ENCODE results near the gene GREB1.

GREB1 gene

DNA sequence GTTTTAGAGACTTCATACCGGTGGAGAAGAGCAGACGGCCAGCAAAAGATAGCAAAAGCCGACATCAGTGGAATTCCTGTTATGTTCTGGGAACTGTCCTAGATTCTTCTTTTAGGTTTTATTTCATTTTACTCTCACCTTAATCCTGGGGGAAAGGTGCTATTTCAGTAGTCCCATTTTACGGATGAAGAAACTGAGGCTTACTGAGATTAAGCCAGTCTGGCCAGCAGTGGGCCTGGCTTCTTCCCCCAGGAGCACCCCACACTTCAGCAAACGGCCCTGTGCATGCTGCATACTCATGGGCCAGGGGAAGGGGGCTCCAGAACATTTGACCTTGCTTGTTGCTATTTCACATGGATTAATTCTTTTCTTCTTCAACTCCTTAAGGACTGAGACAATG, 79.5 kb downstream of the GREB1 start:
- Histone ChIP-seq H3K4me3 (ENCODE audit: low read depth, low read length, poor library complexity, severe bottlenecking) (no peak overlapping the region), H3K4me2 (ENCODE audit: low read length) (no peak overlapping the region), H2AFZ (ENCODE audit: low read length) (no peak overlapping the region), H3K9me2 (ENCODE audit: low read depth, low read length) (no peaks in the 10 kb centered on the region), H3K27me3 (ENCODE audit: insufficient read depth, low read length) (no peaks in the 10 kb centered on the region), H3K36me3 (ENCODE audit: insufficient read depth, low read length) (no peaks in the 10 kb centered on the region), H3K27ac (ENCODE audit: low read depth, low read length, poor library complexity, severe bottlenecking) (no peak overlapping the region), H4K20me1 (ENCODE audit: insufficient read depth, low read length) (no peaks in the 10 kb centered on the region), H3K9me3 (ENCODE audit: low read length) (no peaks in the 10 kb centered on the region), H3K79me2 (ENCODE audit: insufficient read depth, low read length) (no peaks in the 10 kb centered on the region), H3K9ac (ENCODE audit: low read length) (no peak overlapping the region), H3F3A (ENCODE audit: insufficient read depth, low read length) (no peaks in the 10 kb centered on the region), H3K4me1 (ENCODE audit: insufficient read depth, low read length, severe bottlenecking) (no peaks in the 10 kb centered on the region)
- TF ChIP-seq, protein P1, sequence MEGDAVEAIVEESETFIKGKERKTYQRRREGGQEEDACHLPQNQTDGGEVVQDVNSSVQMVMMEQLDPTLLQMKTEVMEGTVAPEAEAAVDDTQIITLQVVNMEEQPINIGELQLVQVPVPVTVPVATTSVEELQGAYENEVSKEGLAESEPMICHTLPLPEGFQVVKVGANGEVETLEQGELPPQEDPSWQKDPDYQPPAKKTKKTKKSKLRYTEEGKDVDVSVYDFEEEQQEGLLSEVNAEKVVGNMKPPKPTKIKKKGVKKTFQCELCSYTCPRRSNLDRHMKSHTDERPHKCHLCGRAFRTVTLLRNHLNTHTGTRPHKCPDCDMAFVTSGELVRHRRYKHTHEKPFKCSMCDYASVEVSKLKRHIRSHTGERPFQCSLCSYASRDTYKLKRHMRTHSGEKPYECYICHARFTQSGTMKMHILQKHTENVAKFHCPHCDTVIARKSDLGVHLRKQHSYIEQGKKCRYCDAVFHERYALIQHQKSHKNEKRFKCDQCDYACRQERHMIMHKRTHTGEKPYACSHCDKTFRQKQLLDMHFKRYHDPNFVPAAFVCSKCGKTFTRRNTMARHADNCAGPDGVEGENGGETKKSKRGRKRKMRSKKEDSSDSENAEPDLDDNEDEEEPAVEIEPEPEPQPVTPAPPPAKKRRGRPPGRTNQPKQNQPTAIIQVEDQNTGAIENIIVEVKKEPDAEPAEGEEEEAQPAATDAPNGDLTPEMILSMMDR (IDR thresholded peaks at IDR 0.05; ENCODE audit: low read length), result no peak
- no peak for TF ChIP-seq EZH2 (IDR thresholded peaks at IDR 0.05; ENCODE audit: borderline replicate concordance, low read length)

DNA sequence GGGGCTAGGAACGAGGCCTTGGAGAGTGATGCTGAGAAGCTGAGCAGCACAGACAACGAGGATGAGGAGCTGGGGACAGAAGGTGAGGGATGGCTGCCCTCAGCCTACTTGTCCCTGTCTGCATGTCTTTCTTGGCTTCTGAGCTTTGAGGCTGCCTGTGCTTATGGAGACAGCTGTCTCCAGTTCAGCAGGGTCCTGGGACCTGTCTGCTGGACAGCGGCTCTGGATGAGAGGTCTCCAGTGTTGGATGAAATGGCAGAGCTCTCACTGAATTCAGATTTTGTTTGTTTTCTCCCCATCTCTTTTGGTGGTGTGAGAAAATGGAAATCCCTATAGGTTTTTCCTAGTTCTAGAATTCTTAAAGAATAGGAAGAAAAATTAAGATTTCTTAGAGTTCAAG, 81.4 kb downstream of the GREB1 start:
- TF ChIP-seq, protein P1 (IDR thresholded peaks at IDR 0.05; ENCODE audit: low read length), result no peak
- no peaks in the 10 kb centered on the region for H4K20me1 ChIP-seq (ENCODE audit: insufficient read depth, low read length)
- H3K9me2 ChIP-seq (ENCODE audit: low read depth, low read length), result no peaks in the 10 kb centered on the region
- H3K9me3 ChIP-seq (ENCODE audit: low read length), result no peaks in the 10 kb centered on the region
- H2AFZ ChIP-seq (ENCODE audit: low read length), result no peak overlapping the region
- no peaks in the 10 kb centered on the region for H3K36me3 ChIP-seq (ENCODE audit: insufficient read depth, low read length)
- no peaks in the 10 kb centered on the region for H3F3A ChIP-seq (ENCODE audit: insufficient read depth, low read length)
- H3K27ac ChIP-seq (ENCODE audit: low read depth, low read length, poor library complexity, severe bottlenecking), result no peak overlapping the region
- no peaks in the 10 kb centered on the region for H3K79me2 ChIP-seq (ENCODE audit: insufficient read depth, low read length)
- no peak overlapping the region for H3K4me3 ChIP-seq (ENCODE audit: low read depth, low read length, poor library complexity, severe bottlenecking)
- no peak overlapping the region for H3K4me2 ChIP-seq (ENCODE audit: low read length)
- H3K4me1 ChIP-seq (ENCODE audit: insufficient read depth, low read length, severe bottlenecking), result no peaks in the 10 kb centered on the region
- no peak overlapping the region for H3K9ac ChIP-seq (ENCODE audit: low read length)
- no peaks in the 10 kb centered on the region for H3K27me3 ChIP-seq (ENCODE audit: insufficient read depth, low read length)

DNA sequence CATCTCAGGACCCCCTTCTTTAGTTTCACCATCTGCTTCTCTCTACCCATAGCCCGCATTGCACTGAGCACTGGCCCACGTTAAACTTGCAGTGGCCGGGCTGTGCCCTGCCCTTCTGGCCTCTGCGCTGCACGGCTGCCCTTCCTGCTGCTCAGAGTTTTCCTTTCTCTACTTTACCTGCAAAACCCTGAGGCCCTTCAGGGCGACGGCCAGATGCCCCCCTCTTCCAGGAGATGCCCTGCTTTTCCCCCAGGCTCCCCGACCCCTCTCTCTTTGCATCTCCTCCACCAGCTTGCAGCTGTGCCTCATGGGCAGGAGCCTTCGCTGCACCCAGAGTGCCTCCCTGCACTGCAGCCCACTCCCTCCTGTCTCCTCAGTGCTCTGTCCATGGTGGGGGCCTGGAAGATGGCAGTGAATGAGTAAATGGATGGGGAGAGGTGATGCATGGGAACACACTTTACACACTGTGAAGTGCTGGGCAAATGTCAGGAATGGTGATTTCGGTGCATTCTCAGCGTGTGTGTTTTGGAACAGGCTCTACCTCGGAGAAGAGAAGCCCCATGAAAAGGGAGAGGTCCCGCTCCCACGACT, 82.3 kb downstream of the GREB1 start:
- no peaks in the 10 kb centered on the region for H3K27me3 ChIP-seq (ENCODE audit: insufficient read depth, low read length)
- H3K9me3 ChIP-seq (ENCODE audit: low read length), result no peaks in the 10 kb centered on the region
- H3K36me3 ChIP-seq (ENCODE audit: insufficient read depth, low read length), result no peaks in the 10 kb centered on the region
- H3K4me1 ChIP-seq (ENCODE audit: insufficient read depth, low read length, severe bottlenecking), result no peaks in the 10 kb centered on the region
- H3K9me2 ChIP-seq (ENCODE audit: low read depth, low read length), result no peaks in the 10 kb centered on the region
- no peak overlapping the region for H3K4me2 ChIP-seq (ENCODE audit: low read length)
- no peaks in the 10 kb centered on the region for H4K20me1 ChIP-seq (ENCODE audit: insufficient read depth, low read length)
- no peaks in the 10 kb centered on the region for H3K79me2 ChIP-seq (ENCODE audit: insufficient read depth, low read length)
- H3F3A ChIP-seq (ENCODE audit: insufficient read depth, low read length), result no peaks in the 10 kb centered on the region
- no peak overlapping the region for H3K4me3 ChIP-seq (ENCODE audit: low read depth, low read length, poor library complexity, severe bottlenecking)
- H3K27ac ChIP-seq (ENCODE audit: low read depth, low read length, poor library complexity, severe bottlenecking), result no peak overlapping the region
- TF ChIP-seq, protein P1 (IDR thresholded peaks at IDR 0.05; ENCODE audit: low read length), result no peak
- no peak for TF ChIP-seq EZH2 (IDR thresholded peaks at IDR 0.05; ENCODE audit: borderline replicate concordance, low read length)
- H2AFZ ChIP-seq (ENCODE audit: low read length), result no peak overlapping the region
- H3K9ac ChIP-seq (ENCODE audit: low read length), result no peak overlapping the region
